Hepatocyte (in vitro differentiated cells): ENCODE results near the gene EEFSEC. TPM values are rescaled to one million over a fixed set of nuclear protein-coding genes. Genes with fewer than 3 reads are reported as not detected.

ENCODE experiments used
- DNase-seq: peaks from one replicate; pipeline ENCODE4 v3.0.0-alpha.2; 2016; ENCODE audit warnings: low spot score
- H2AFZ ChIP-seq: fragments of 200-600 bp; sonication (generic); 2 replicates; pipeline ENCODE4 v1.6.0; 2016; ENCODE audit warnings: antibody characterized with exemption, mild to moderate bottlenecking
- H3K27ac ChIP-seq: fragments of 200-600 bp; sonication (generic); 2 replicates; pipeline ENCODE4 v1.5.1; 2016; ENCODE audit warnings: mild to moderate bottlenecking
- H3K27me3 ChIP-seq: fragments of 200-600 bp; sonication (generic); 2 replicates; pipeline ENCODE4 v1.6.1; 2016
- H3K36me3 ChIP-seq: fragments of 200-600 bp; sonication (generic); replicated peaks from 2 replicates; pipeline ENCODE4 v1.5.1; 2016; ENCODE audit warnings: low read depth; ENCODE audit not compliant: insufficient read depth
- H3K4me1 ChIP-seq: fragments of 200-600 bp; sonication (generic); 2 replicates; pipeline ENCODE4 v1.5.1; 2016; ENCODE audit warnings: mild to moderate bottlenecking, moderate library complexity; ENCODE audit not compliant: insufficient read depth
- H3K4me2 ChIP-seq: fragments of 200-600 bp; sonication (generic); 2 replicates; pipeline ENCODE4 v1.6.0; 2016
- H3K4me3 ChIP-seq: fragments of 200-600 bp; sonication (generic); 2 replicates; pipeline ENCODE4 v1.5.1; 2016; ENCODE audit warnings: mild to moderate bottlenecking
- H3K79me2 ChIP-seq: fragments of 200-600 bp; sonication (generic); 2 replicates; pipeline ENCODE4 v1.6.0; 2017; ENCODE audit warnings: mild to moderate bottlenecking
- H3K9me2 ChIP-seq: fragments of 200-600 bp; sonication (generic); replicated peaks from 2 replicates; pipeline ENCODE4 v1.6.0; 2017; ENCODE audit warnings: mild to moderate bottlenecking; ENCODE audit not compliant: insufficient read depth
- H3K9me3 ChIP-seq: fragments of 200-600 bp; sonication (generic); 2 replicates; pipeline ENCODE4 v1.5.1; 2016; ENCODE audit warnings: low read depth, mild to moderate bottlenecking
- H4K20me1 ChIP-seq: fragments of 200-600 bp; sonication (generic); 2 replicates; pipeline ENCODE4 v1.6.0; 2016; ENCODE audit warnings: mild to moderate bottlenecking; ENCODE audit not compliant: insufficient read depth, poor library complexity, severe bottlenecking
- EZH2 ChIP-seq: fragments of 200-600 bp; sonication (generic); IDR thresholded peaks from 2 replicates; pipeline ENCODE4 v1.6.1; 2016; ENCODE audit warnings: antibody characterized with exemption, mild to moderate bottlenecking, borderline replicate concordance
- EZH2phosphoT487 ChIP-seq: fragments of 200-600 bp; sonication (generic); IDR thresholded peaks from one replicate; pipeline ENCODE4 v1.6.1; 2018; ENCODE audit warnings: antibody characterized with exemption, mild to moderate bottlenecking, low read depth, moderate library complexity; ENCODE audit not compliant: unreplicated experiment, severe bottlenecking
- WGBS: methylation state at CpG from one replicate; pipeline ENCODE4 v1.1.6; 2016; ENCODE audit warnings: low lambda C conversion rate; ENCODE audit errors: missing lambda C conversion rate; 5-methylcytosine and 5-hydroxymethylcytosine counted together
- polyA plus RNA-seq: library from polyadenylated mRNA; unstranded; fragments of >200 nt; fragmentation: Nextera tagmentation; extraction: Ambion mirVana; gene quantifications from 2 replicates; pipeline ENCODE4 v1.2.1, GENCODE V29; 2016
- total RNA-seq: library from RNA; depleted of rRNA; stranded (reverse); fragments of >200 nt; gene quantifications from 2 replicates; pipeline ENCODE4 v1.2.3, GENCODE V29; 2014
- TF ChIP-seq, protein P1 (sequence below): fragments of 200-600 bp; sonication (generic); IDR thresholded peaks from 2 replicates; pipeline ENCODE4 v1.5.1; 2016; ENCODE audit warnings: antibody characterized with exemption, mild to moderate bottlenecking; ENCODE audit not compliant: poor library complexity

Gene EEFSEC
- total and polyA plus RNA-seq, 2 experiments from 2014 or later = 9.8 to 17.5 TPM

GRCh38 chr3:128269796-128270195, 116.5 kb downstream of the EEFSEC start:
- H2AFZ ChIP-seq = no peak overlapping the region
- no peak for TF ChIP-seq EZH2
- TF ChIP-seq, protein P1, sequence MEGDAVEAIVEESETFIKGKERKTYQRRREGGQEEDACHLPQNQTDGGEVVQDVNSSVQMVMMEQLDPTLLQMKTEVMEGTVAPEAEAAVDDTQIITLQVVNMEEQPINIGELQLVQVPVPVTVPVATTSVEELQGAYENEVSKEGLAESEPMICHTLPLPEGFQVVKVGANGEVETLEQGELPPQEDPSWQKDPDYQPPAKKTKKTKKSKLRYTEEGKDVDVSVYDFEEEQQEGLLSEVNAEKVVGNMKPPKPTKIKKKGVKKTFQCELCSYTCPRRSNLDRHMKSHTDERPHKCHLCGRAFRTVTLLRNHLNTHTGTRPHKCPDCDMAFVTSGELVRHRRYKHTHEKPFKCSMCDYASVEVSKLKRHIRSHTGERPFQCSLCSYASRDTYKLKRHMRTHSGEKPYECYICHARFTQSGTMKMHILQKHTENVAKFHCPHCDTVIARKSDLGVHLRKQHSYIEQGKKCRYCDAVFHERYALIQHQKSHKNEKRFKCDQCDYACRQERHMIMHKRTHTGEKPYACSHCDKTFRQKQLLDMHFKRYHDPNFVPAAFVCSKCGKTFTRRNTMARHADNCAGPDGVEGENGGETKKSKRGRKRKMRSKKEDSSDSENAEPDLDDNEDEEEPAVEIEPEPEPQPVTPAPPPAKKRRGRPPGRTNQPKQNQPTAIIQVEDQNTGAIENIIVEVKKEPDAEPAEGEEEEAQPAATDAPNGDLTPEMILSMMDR = no peak
- TF ChIP-seq EZH2phosphoT487 = no peak
- no peaks in the 10 kb centered on the region for H3K27me3 ChIP-seq
- H4K20me1 ChIP-seq = no peaks in the 10 kb centered on the region
- no peak overlapping the region for H3K4me2 ChIP-seq
- no peaks in the 10 kb centered on the region for H3K4me1 ChIP-seq
- H3K9me3 ChIP-seq = no peaks in the 10 kb centered on the region
- H3K36me3 ChIP-seq = no peaks in the 10 kb centered on the region
- 43% methylated on average over 3 of the region's 3 CpGs for WGBS
- H3K9me2 ChIP-seq = no peaks in the 10 kb centered on the region
- H3K27ac ChIP-seq = no peak overlapping the region
- no peaks in the 10 kb centered on the region for H3K79me2 ChIP-seq
- no peak for DNase-seq
- H3K4me3 ChIP-seq = no peak overlapping the region

DNA sequence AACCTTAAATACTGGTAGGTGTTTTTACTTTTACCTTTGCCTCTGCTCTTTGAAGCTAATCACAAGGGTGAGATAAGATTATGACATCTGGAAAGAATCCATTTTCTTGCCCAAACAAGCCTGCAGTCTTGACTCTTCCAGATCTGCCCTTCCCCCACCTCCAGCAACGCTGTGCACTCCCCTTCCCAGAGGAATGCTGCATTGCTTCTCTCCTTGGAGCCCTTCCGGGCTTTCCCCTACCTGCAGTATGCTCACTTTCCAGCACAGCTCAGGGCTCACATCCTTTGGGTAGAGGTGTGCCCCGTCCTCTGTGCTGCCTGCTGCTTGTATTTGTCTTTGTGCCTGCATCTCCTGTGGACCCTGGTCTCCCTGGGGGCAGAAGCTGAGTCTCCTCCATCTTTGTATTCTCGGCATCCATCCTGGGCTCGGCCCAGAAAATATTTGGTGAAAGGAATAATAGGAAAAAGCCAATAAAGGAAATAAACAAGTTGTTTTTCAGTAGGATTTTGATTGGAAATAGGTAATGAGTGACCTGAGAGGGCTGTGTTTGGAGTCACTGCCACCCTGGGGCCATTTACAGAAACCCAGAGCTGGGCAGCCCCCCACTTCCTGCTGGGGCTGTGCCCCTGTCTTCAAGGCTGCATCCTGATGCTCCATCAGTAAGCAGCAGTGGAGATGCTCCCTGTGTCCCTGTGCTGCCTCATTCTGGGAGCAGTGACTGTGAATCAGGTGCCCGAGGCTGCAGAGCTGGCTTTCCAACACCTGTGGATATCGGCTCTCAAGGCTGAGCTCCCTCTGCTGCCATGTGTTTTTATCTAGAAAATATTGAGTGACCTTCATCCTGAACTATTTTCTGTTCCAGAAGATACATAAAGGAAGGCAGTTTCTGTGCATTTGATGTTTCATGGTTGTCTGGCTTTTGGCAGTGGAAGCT, 117.5 kb downstream of the EEFSEC start:
- TF ChIP-seq, protein P1 = no peak
- TF ChIP-seq EZH2phosphoT487 (no peak), EZH2 (no peak)
- WGBS = 66% methylated on average over 7 of the region's 7 CpGs
- no peaks in the 10 kb centered on the region for H3K9me3 ChIP-seq
- no peaks in the 10 kb centered on the region for H3K79me2 ChIP-seq
- H3K4me2 ChIP-seq = no peak overlapping the region
- no peaks in the 10 kb centered on the region for H4K20me1 ChIP-seq
- no peaks in the 10 kb centered on the region for H3K9me2 ChIP-seq
- H3K4me3 ChIP-seq = no peak overlapping the region
- no peaks in the 10 kb centered on the region for H3K36me3 ChIP-seq
- H3K27me3 ChIP-seq = no peaks in the 10 kb centered on the region
- H3K27ac ChIP-seq = no peak overlapping the region
- no peak overlapping the region for H2AFZ ChIP-seq
- no peaks in the 10 kb centered on the region for H3K4me1 ChIP-seq
- no peak for DNase-seq

DNA sequence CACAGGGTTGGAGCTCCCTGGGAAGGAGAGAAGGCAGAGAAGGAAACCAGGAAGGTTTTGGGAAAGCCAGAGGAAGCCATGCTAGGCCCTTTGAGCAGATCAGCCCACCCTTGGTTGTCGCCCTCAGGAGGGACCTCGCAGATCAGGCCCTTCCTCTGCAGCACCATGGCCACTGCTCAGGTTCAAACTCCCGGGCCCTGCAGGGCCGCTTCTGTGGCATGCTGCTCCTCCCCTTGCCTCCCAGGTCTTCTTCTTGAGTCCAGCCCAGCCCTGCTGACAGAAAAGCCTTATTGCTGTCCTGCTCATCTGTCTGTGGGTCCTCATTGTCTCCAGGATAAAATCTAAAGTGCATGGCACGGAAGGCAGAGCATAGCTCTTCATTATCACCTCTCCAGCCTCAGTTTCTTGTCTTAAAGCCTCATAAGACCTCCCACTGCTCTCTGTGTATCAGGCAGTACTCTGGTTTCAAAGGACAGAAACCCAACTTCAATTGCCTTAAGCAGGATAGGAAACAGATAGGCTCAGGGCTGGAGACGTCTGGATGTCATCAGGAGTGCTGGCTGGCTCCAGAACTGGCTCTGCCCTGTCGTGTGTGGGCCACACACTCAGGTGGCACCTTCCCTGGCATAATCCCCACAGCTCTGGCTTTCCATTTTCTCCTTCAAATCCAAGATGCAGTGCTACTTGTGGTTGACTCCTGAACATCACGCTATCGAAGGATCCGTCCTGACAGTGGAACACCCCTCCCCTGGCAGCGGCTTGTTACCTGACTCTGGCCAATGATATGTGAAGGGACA, 118.5 kb downstream of the EEFSEC start:
- TF ChIP-seq EZH2phosphoT487 = no peak
- TF ChIP-seq EZH2 = no peak
- TF ChIP-seq, protein P1 = no peak
- 73% methylated on average over 11 of the region's 11 CpGs for WGBS
- no peak overlapping the region for H3K4me2 ChIP-seq
- H3K9me2 ChIP-seq = no peaks in the 10 kb centered on the region
- H2AFZ ChIP-seq = no peak overlapping the region
- H4K20me1 ChIP-seq = no peaks in the 10 kb centered on the region
- no peak overlapping the region for H3K4me3 ChIP-seq
- H3K36me3 ChIP-seq = no peaks in the 10 kb centered on the region
- no peak for DNase-seq
- no peak overlapping the region for H3K27ac ChIP-seq
- H3K9me3 ChIP-seq = no peaks in the 10 kb centered on the region
- H3K79me2 ChIP-seq = no peaks in the 10 kb centered on the region
- H3K4me1 ChIP-seq = peaks cover 3% of the 10 kb centered on the region
- H3K27me3 ChIP-seq = no peaks in the 10 kb centered on the region
